IMR-90 (cell line): ENCODE measurements around the gene TOM1L1. TPM values are rescaled to one million over a fixed set of nuclear protein-coding genes. Genes with fewer than 3 reads are reported as not detected.

Experiments
- ATAC-seq: fragments of 200-7000 bp; cut with Tn5 transposase; 2 replicates; pipeline ENCODE4 v1.9.1; 2020; ENCODE audit warnings: low read depth, mild to moderate bottlenecking, moderate library complexity
- BruUV-seq: library from RNA; stranded (reverse); fragments of 400-500 nt; replicated peaks from 2 replicates; lab custom pipeline; 2021; lab: Mats Ljungman, UMichigan
- CTCF ChIA-PET: fragments of 300-600 bp; formaldehyde crosslinking; extraction: SDS; loops from one replicate; lab custom pipeline; 2021; ENCODE audit warnings: antibody characterized with exemption; lab: Yijun Ruan, JAX
- POLR2A ChIA-PET: fragments of 300-600 bp; sonication (Branson Sonifier 250); formaldehyde crosslinking; loops from one replicate; lab custom pipeline; 2022; ENCODE audit warnings: antibody characterized with exemption; ENCODE audit not compliant: unreplicated experiment; lab: Charles Lee
- DNase-seq: peaks from one replicate; pipeline ENCODE4 v3.0.0; 2013
- H2AFZ ChIP-seq: replicated peaks from 2 replicates; pipeline ENCODE3; 2013; ENCODE audit warnings: low read length, mild to moderate bottlenecking; ENCODE audit not compliant: poor library complexity
- H2AK5ac ChIP-seq: 2 replicates; pipeline ENCODE4 v1.6.1; 2013; ENCODE audit warnings: low read depth, low read length, inconsistent platforms
- H2AK9ac ChIP-seq: replicated peaks from 2 replicates; pipeline ENCODE3; 2013; ENCODE audit warnings: mild to moderate bottlenecking, low read depth, low read length, moderate library complexity; ENCODE audit not compliant: poor library complexity
- H2BK120ac ChIP-seq: 2 replicates; pipeline ENCODE4 v1.6.1; 2013; ENCODE audit warnings: low read depth, low read length, inconsistent platforms
- H2BK15ac ChIP-seq: 3 replicates; pipeline ENCODE4 v1.6.1; 2013; ENCODE audit warnings: low read depth, low read length, inconsistent platforms
- H2BK20ac ChIP-seq: 2 replicates; pipeline ENCODE4 v1.6.1; 2013; ENCODE audit warnings: low read depth, mild to moderate bottlenecking, inconsistent platforms, low read length, moderate library complexity
- H2BK5ac ChIP-seq: 2 replicates; pipeline ENCODE4 v1.6.1; 2013; ENCODE audit warnings: mild to moderate bottlenecking, low read depth, low read length, inconsistent platforms; ENCODE audit not compliant: poor library complexity, severe bottlenecking
- H3K14ac ChIP-seq: replicated peaks from 2 replicates; pipeline ENCODE4 v1.6.1; 2013; ENCODE audit warnings: low read depth, low read length, inconsistent platforms
- H3K18ac ChIP-seq: 2 replicates; pipeline ENCODE4 v1.6.1; 2013; ENCODE audit warnings: low read depth, low read length, control low read depth
- H3K23ac ChIP-seq: 2 replicates; pipeline ENCODE4 v1.6.1; 2013; ENCODE audit warnings: low read depth, low read length, inconsistent platforms
- H3K27ac ChIP-seq: 2 replicates; pipeline ENCODE4 v1.5.1; 2013; ENCODE audit warnings: mild to moderate bottlenecking, control low read depth, low read length; ENCODE audit not compliant: insufficient read depth
- H3K27me3 ChIP-seq: 2 replicates; pipeline ENCODE4 v1.6.1; 2013; ENCODE audit warnings: low read length; ENCODE audit not compliant: control insufficient read depth, insufficient read depth
- H3K36me3 ChIP-seq: 2 replicates; pipeline ENCODE4 v1.6.1; 2013; ENCODE audit warnings: low read length, mixed read lengths; ENCODE audit not compliant: control insufficient read depth, insufficient read depth
- H3K4ac ChIP-seq: 2 replicates; pipeline ENCODE4 v1.6.1; 2013; ENCODE audit warnings: low read depth, low read length, inconsistent platforms
- H3K4me1 ChIP-seq: 2 replicates; pipeline ENCODE4 v1.6.1; 2013; ENCODE audit warnings: low read length, mixed read lengths; ENCODE audit not compliant: control insufficient read depth, insufficient read depth
- H3K4me2 ChIP-seq: 2 replicates; pipeline ENCODE4 v1.6.1; 2013; ENCODE audit warnings: low read depth, mild to moderate bottlenecking, control low read depth, low read length, moderate library complexity
- H3K4me3 ChIP-seq: 2 replicates; pipeline ENCODE4 v1.5.1; 2013; ENCODE audit warnings: low read depth, mild to moderate bottlenecking, control low read depth, low read length, moderate library complexity; ENCODE audit not compliant: insufficient read depth
- H3K56ac ChIP-seq: 2 replicates; pipeline ENCODE4 v1.6.1; 2013; ENCODE audit warnings: low read length, inconsistent platforms; ENCODE audit not compliant: insufficient read depth; ENCODE audit errors: extremely low read depth
- H3K79me1 ChIP-seq, 2 experiments: 2 replicates each; pipeline ENCODE4 v1.6.1; 2013; ENCODE audit warnings: low read length in 2 of 2, inconsistent platforms in 1 of 2, low read depth in 1 of 2
- H3K9ac ChIP-seq: 2 replicates; pipeline ENCODE4 v1.6.1; 2013; ENCODE audit warnings: low read depth, low read length, control low read depth
- H3K9me1 ChIP-seq: 2 replicates; pipeline ENCODE4 v1.6.1; 2013; ENCODE audit warnings: low read length, inconsistent platforms; ENCODE audit not compliant: insufficient read depth
- H3K9me3 ChIP-seq: 2 replicates; pipeline ENCODE4 v1.6.1; 2013; ENCODE audit warnings: low read length; ENCODE audit not compliant: control insufficient read depth, insufficient read depth
- H4K20me1 ChIP-seq: 2 replicates; pipeline ENCODE4 v1.6.1; 2013; ENCODE audit warnings: low read length, inconsistent platforms; ENCODE audit not compliant: insufficient read depth
- H4K5ac ChIP-seq: 2 replicates; pipeline ENCODE4 v1.6.1; 2013; ENCODE audit warnings: mild to moderate bottlenecking, low read depth, low read length, control low read depth
- H4K8ac ChIP-seq, 2 experiments: 2 replicates each; pipeline ENCODE4 v1.6.1; 2013; ENCODE audit warnings: low read depth in 2 of 2, low read length in 2 of 2, control low read depth in 1 of 2, inconsistent platforms in 1 of 2
- H4K91ac ChIP-seq: 2 replicates; pipeline ENCODE4 v1.6.1; 2013; ENCODE audit warnings: low read depth, low read length, inconsistent platforms; ENCODE audit not compliant: insufficient read depth
- CHD1 ChIP-seq: IDR thresholded peaks from 2 replicates; pipeline ENCODE4 v1.6.1; 2012; ENCODE audit warnings: low read depth, low read length, improper control_type of control experiment
- NFE2L2 ChIP-seq: fragments of 150-350 bp; IDR thresholded peaks from 2 replicates; pipeline ENCODE4 v1.6.1; 2016; ENCODE audit warnings: low read depth, mild to moderate bottlenecking, low read length
- POLR2A ChIP-seq: IDR thresholded peaks from 2 replicates; pipeline ENCODE4 v1.6.1; 2012; ENCODE audit warnings: mild to moderate bottlenecking, low read depth, low read length
- RAD21 ChIP-seq: IDR thresholded peaks from 2 replicates; pipeline ENCODE4 v1.6.1; 2012; ENCODE audit warnings: low read length, improper control_type of control experiment
- RCOR1 ChIP-seq: IDR thresholded peaks from 2 replicates; pipeline ENCODE4 v1.6.1; 2012; ENCODE audit warnings: mild to moderate bottlenecking, low read length, improper control_type of control experiment; ENCODE audit not compliant: insufficient replicate concordance
- RFX5 ChIP-seq: IDR thresholded peaks from 2 replicates; pipeline ENCODE4 v1.8.0; 2012; ENCODE audit warnings: low read depth, mild to moderate bottlenecking, low read length, moderate library complexity
- SMC3 ChIP-seq: fragments of 150-350 bp; IDR thresholded peaks from 2 replicates; pipeline ENCODE4 v1.6.1; 2016; ENCODE audit warnings: low read depth, mild to moderate bottlenecking, antibody characterized with exemption, low read length, moderate library complexity
- dilution Hi-C: fragments of 300-500 bp; cut with HindIII; formaldehyde crosslinking; loops from one replicate; pipeline ENCODE4 v1.14.3; 2018; ENCODE audit warnings: low sequenced_read_pairs; ENCODE audit not compliant: unreplicated experiment
- in situ Hi-C: fragments of 300-500 bp; cut with MboI; formaldehyde crosslinking; loops from 3 replicates; pipeline ENCODE4 v1.14.3; 2019; ENCODE audit warnings: low sequenced_read_pairs, inconsistent platforms, mixed read lengths
- intact Hi-C: fragments of 100-400 bp; cut with micrococcal nuclease; formaldehyde crosslinking; loops from 2 replicates; pipeline ENCODE4 v1.10.0; 2022
- polyA plus RNA-seq, 3 experiments: library from polyadenylated mRNA; depleted of rRNA; stranded (reverse); fragments of >200 nt; gene quantifications; 2 replicates each; pipeline ENCODE4 v1.2.3, GENCODE V29; 2012; ENCODE audit warnings: low replicate concordance in 1 of 3
- total RNA-seq: library from RNA; depleted of rRNA; stranded (reverse); fragments of >200 nt; gene quantifications from 2 replicates; pipeline ENCODE4 v1.2.3, GENCODE V29; 2012
- TF ChIP-seq, protein P1 (sequence below): fragments of 150-350 bp; IDR thresholded peaks from 2 replicates; pipeline ENCODE4 v1.6.1; 2017; ENCODE audit warnings: mild to moderate bottlenecking, antibody characterized with exemption, low read length, low read depth

The TOM1L1 gene
- total and polyA plus RNA-seq, 2 of the 4 experiments (the other 2 are of a cell fraction): 13.0 to 20.1 TPM

DNA sequence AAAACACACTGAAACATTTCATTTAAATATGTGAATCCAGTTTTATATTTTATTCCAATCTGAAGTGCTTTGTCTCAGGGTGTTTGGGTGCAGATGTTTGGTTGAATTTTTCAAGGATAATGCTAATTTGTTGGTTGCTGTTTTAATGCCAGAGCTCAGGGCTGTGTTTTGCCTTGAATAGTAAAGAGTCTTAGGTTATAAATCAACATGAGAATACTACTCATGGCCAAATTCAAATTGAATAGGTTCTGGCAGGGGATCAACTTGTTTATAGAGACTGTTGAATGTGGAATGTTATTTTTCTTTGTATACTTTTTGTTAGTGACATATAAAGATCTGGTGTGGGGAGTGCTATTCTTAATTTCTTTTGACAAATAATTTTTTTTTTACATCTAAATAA lies 18.8 kb downstream of the TOM1L1 start:
- H3K14ac ChIP-seq: no peak overlapping the region
- ChIA-PET POLR2A (no interaction called here), CTCF (interaction anchor here (0.6 kb wide), 1 partner anchor 517 kb away, joined by 4 read pairs; no protein-coding TSS in a partner anchor)
- no peak overlapping the region for H2AK5ac ChIP-seq
- H4K8ac ChIP-seq: no peak overlapping the region
- no peak overlapping the region for H2AFZ ChIP-seq
- DNase-seq (no peak), ATAC-seq (no peak)
- H4K91ac ChIP-seq: no peak overlapping the region
- H3K56ac ChIP-seq: no peak overlapping the region
- H2BK15ac ChIP-seq: no peak overlapping the region
- H3K4ac ChIP-seq: no peak overlapping the region
- no peak overlapping the region for H3K4me2 ChIP-seq
- no peaks in the 10 kb centered on the region for H3K27me3 ChIP-seq
- H3K23ac ChIP-seq: no peak overlapping the region
- TF ChIP-seq, protein P1, sequence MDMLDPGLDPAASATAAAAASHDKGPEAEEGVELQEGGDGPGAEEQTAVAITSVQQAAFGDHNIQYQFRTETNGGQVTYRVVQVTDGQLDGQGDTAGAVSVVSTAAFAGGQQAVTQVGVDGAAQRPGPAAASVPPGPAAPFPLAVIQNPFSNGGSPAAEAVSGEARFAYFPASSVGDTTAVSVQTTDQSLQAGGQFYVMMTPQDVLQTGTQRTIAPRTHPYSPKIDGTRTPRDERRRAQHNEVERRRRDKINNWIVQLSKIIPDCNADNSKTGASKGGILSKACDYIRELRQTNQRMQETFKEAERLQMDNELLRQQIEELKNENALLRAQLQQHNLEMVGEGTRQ: no peak
- no peak for TF ChIP-seq RFX5
- TF ChIP-seq NFE2L2: no peak
- no peak for TF ChIP-seq POLR2A
- no peak for TF ChIP-seq CHD1
- no peak for TF ChIP-seq RAD21
- TF ChIP-seq RCOR1: no peak
- TF ChIP-seq SMC3: no peak
- no peak overlapping the region for H2BK5ac ChIP-seq
- no peaks in the 10 kb centered on the region for H3K4me1 ChIP-seq
- H3K9me1 ChIP-seq: no peaks in the 10 kb centered on the region
- H3K36me3 ChIP-seq: peaks cover 7% of the 10 kb centered on the region
- H2BK120ac ChIP-seq: no peak overlapping the region
- no peaks in the 10 kb centered on the region for H3K9me3 ChIP-seq
- H2AK9ac ChIP-seq: no peak overlapping the region
- dilution Hi-C loops: no loop called here
- no peak overlapping the region for H3K9ac ChIP-seq
- no peaks in the 10 kb centered on the region for H3K79me1 ChIP-seq
- no TSS peak for BruUV-seq
- no peak overlapping the region for H3K4me3 ChIP-seq
- no peak overlapping the region for H3K27ac ChIP-seq
- in situ Hi-C loops: no loop called here
- intact Hi-C loops: no loop called here
- H4K5ac ChIP-seq: no peak overlapping the region
- no peak overlapping the region for H2BK20ac ChIP-seq
- H3K18ac ChIP-seq: no peak overlapping the region
- H4K20me1 ChIP-seq: no peaks in the 10 kb centered on the region
